ENCODE results near the gene GPR143. TPM values are rescaled to one million over a fixed set of nuclear protein-coding genes. Genes with fewer than 3 reads are reported as not detected.

Gene GPR143
- total and polyA plus RNA-seq, 2 donors = 1.7 to 2.2 TPM

GRCh38 chrX:9794495-9794894, 28.8 kb upstream of the GPR143 start:
- Histone ChIP-seq H3K27ac (ENCODE audit: low read depth in 1 of 2, low read length in 1 of 2) (no peak overlapping the region), H3K9me3 (ENCODE audit: control insufficient read depth in 2 of 2, insufficient read depth in 1 of 2, low read length in 1 of 2) (peaks cover 0 to 3% of the 10 kb centered on the region in 2 donors), H3K27me3 (ENCODE audit: control insufficient read depth in 2 of 2, insufficient read depth in 1 of 2, low read length in 1 of 2) (peaks cover 0 to 11% of the 10 kb centered on the region in 2 donors), H3K4me3 (ENCODE audit: low read length in 2 of 2) (no peak overlapping the region), H3K4me1 (ENCODE audit: control insufficient read depth in 2 of 2, insufficient read depth in 2 of 2, low read length in 2 of 2) (no peaks in the 10 kb centered on the region), H3K36me3 (ENCODE audit: control insufficient read depth in 2 of 2, insufficient read depth in 2 of 2, low read length in 1 of 2) (no peaks in the 10 kb centered on the region)
- DNase-seq (ENCODE audit: low read depth in 6 of 9, low spot score in 9 of 9) = no peak
- 97% methylated on average over 7 of the region's 7 CpGs for WGBS

GRCh38 chrX:9790866-9791265, 25.2 kb upstream of the GPR143 start:
- H3K36me3 ChIP-seq (ENCODE audit: control insufficient read depth in 2 of 2, insufficient read depth in 2 of 2, low read length in 1 of 2) = no peaks in the 10 kb centered on the region
- H3K27ac ChIP-seq (ENCODE audit: low read depth in 1 of 2, low read length in 1 of 2) = no peak overlapping the region
- H3K4me3 ChIP-seq (ENCODE audit: low read length in 2 of 2) = no peak overlapping the region
- no peaks in the 10 kb centered on the region for H3K9me3 ChIP-seq (ENCODE audit: control insufficient read depth in 2 of 2, insufficient read depth in 1 of 2, low read length in 1 of 2)
- DNase-seq (ENCODE audit: low read depth in 6 of 9, low spot score in 9 of 9) = no peak
- no peaks in the 10 kb centered on the region for H3K4me1 ChIP-seq (ENCODE audit: control insufficient read depth in 2 of 2, insufficient read depth in 2 of 2, low read length in 2 of 2)
- peaks cover 9 to 42% of the 10 kb centered on the region in 2 donors for H3K27me3 ChIP-seq (ENCODE audit: control insufficient read depth in 2 of 2, insufficient read depth in 1 of 2, low read length in 1 of 2)
- 87% methylated on average over 6 of the region's 6 CpGs for WGBS

DNA sequence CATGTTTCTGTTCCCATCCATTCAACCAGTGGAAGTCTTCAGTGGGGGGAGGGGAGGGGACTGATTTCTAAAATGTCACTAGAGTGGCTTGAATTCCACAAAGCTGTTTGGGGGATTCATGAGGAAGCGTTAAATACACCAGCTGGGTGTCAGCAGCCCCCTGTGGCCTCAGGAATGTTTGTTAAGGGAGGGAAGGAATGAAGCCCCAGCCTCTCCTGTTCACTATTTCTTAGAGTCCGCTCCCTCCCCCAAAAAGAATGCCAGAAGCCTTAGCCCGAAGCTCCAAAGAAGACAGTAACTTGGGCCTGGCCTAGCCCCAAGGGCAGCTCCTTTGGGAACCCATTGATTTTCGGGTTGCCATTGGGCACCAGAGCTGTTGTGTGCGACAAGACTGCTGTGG, 23.9 kb upstream of the GPR143 start:
- Histone ChIP-seq H3K36me3 (ENCODE audit: control insufficient read depth in 2 of 2, insufficient read depth in 2 of 2, low read length in 1 of 2) (no peaks in the 10 kb centered on the region), H3K27me3 (ENCODE audit: control insufficient read depth in 2 of 2, insufficient read depth in 1 of 2, low read length in 1 of 2) (peaks cover 17 to 54% of the 10 kb centered on the region in 2 donors), H3K27ac (ENCODE audit: low read depth in 1 of 2, low read length in 1 of 2) (no peak overlapping the region), H3K4me3 (ENCODE audit: low read length in 2 of 2) (no peak overlapping the region), H3K9me3 (ENCODE audit: control insufficient read depth in 2 of 2, insufficient read depth in 1 of 2, low read length in 1 of 2) (no peaks in the 10 kb centered on the region), H3K4me1 (ENCODE audit: control insufficient read depth in 2 of 2, insufficient read depth in 2 of 2, low read length in 2 of 2) (no peaks in the 10 kb centered on the region)
- WGBS = 63% methylated on average over 5 of the region's 5 CpGs
- DNase-seq (ENCODE audit: low read depth in 6 of 9, low spot score in 9 of 9) = no peak

DNA sequence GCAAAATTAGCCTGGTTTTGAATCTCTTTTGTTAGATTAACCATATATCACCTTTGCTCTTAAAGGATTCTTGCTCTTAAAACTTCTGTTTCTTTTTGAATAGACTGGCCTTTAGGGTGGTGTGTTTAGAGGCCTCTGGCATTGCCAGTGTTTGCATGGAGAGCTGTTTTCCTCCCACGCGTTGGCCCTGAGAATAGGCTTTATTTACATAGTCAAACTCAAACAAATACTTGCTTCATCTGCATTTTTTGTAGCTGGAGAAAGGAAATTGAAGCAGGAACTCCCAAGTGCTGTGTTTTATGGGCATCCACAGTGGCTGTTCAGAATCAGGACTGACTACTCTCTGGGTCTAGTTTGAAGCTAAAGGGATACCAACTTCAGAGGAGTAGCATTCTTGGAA, 23.3 kb upstream of the GPR143 start:
- 49% methylated on average over 2 of the region's 2 CpGs for WGBS
- Histone ChIP-seq H3K27ac (ENCODE audit: low read depth in 1 of 2, low read length in 1 of 2) (no peak overlapping the region), H3K27me3 (ENCODE audit: control insufficient read depth in 2 of 2, insufficient read depth in 1 of 2, low read length in 1 of 2) (peaks cover 17 to 60% of the 10 kb centered on the region in 2 donors), H3K4me3 (ENCODE audit: low read length in 2 of 2) (no peak overlapping the region), H3K4me1 (ENCODE audit: control insufficient read depth in 2 of 2, insufficient read depth in 2 of 2, low read length in 2 of 2) (no peaks in the 10 kb centered on the region), H3K36me3 (ENCODE audit: control insufficient read depth in 2 of 2, insufficient read depth in 2 of 2, low read length in 1 of 2) (no peaks in the 10 kb centered on the region), H3K9me3 (ENCODE audit: control insufficient read depth in 2 of 2, insufficient read depth in 1 of 2, low read length in 1 of 2) (no peaks in the 10 kb centered on the region)
- DNase-seq (ENCODE audit: low read depth in 6 of 9, low spot score in 9 of 9) = no peak

DNA sequence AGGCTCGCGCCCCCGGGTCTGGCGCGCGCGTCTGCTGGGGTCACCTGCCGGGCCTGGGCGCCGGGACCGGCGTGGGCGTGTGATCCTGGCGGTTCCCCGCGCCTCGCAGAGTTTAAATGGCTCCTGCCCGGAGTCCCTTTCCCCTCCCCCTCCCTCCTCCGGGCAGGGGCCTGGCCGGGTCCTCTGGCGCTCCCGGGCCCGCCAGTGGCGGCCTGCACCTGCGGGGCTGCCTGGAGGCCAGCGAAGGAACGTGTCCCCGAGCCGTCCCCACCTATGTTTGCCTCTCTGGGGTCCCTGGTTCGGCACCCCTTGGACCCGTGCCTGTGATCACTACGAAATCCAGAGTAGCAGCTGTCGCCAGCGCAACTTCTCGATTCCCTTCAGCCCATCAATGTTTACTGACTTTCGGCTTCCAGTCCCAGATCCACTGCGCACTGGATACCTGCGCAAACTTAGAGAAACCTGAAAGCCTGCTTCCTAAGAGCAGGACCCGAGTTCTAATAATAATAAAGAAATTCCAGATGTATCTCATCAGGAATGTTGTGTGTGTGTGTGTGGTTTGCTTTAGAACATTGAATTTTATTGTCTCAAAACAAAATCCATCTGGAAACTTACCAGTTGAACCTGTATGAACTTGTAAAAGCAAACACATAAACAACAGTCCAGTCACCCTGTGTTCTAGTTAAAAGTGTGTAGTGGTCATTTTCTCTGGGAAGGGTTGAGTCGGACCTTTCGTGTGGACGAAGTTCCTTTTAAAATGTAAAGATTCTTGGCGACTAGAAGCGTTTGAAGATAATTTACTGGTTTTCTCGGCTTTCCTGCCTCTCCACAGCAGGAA, 21.4 kb upstream of the GPR143 start:
- 1% methylated on average over 43 of the region's 45 CpGs for WGBS
- H3K27me3 ChIP-seq (ENCODE audit: control insufficient read depth in 2 of 2, insufficient read depth in 1 of 2, low read length in 1 of 2) = peaks cover 17 to 59% of the 10 kb centered on the region in 2 donors
- H3K4me1 ChIP-seq (ENCODE audit: control insufficient read depth in 2 of 2, insufficient read depth in 2 of 2, low read length in 2 of 2) = no peaks in the 10 kb centered on the region
- H3K27ac ChIP-seq (ENCODE audit: low read depth in 1 of 2, low read length in 1 of 2) = no peak overlapping the region
- no peaks in the 10 kb centered on the region for H3K9me3 ChIP-seq (ENCODE audit: control insufficient read depth in 2 of 2, insufficient read depth in 1 of 2, low read length in 1 of 2)
- H3K4me3 ChIP-seq (ENCODE audit: low read length in 2 of 2) = peak overlapping the region in 1 of 2 donors; percentile 39
- H3K36me3 ChIP-seq (ENCODE audit: control insufficient read depth in 2 of 2, insufficient read depth in 2 of 2, low read length in 1 of 2) = no peaks in the 10 kb centered on the region
- no peak for DNase-seq (ENCODE audit: low read depth in 6 of 9, low spot score in 9 of 9)

- peak within 1 kb of the TSS in 1 of 2 donors; percentile 39 for H3K4me3 ChIP-seq (ENCODE audit: low read length in 2 of 2)
- no peak for DNase-seq (ENCODE audit: low read depth in 6 of 9, low spot score in 9 of 9)
- H3K9me3 ChIP-seq (ENCODE audit: control insufficient read depth in 2 of 2, insufficient read depth in 1 of 2, low read length in 1 of 2) = no peaks in the 10 kb centered on the region
- no peaks in the 10 kb centered on the region for H3K4me1 ChIP-seq (ENCODE audit: control insufficient read depth in 2 of 2, insufficient read depth in 2 of 2, low read length in 2 of 2)
- H3K36me3 ChIP-seq (ENCODE audit: control insufficient read depth in 2 of 2, insufficient read depth in 2 of 2, low read length in 1 of 2) = no peaks in the 10 kb centered on the region
- H3K27me3 ChIP-seq (ENCODE audit: control insufficient read depth in 2 of 2, insufficient read depth in 1 of 2, low read length in 1 of 2) = peaks cover 17 to 61% of the 10 kb centered on the region in 2 donors
- H3K27ac ChIP-seq (ENCODE audit: low read depth in 1 of 2, low read length in 1 of 2) = no peak within 1 kb of the TSS
- WGBS = under 1% methylated on average over 126 of the region's 132 CpGs
Measured at GRCh38 chrX:9785944-9786797, 20.5 kb upstream of the GPR143 start, which contains the start of gene SHROOM2. TSS of gene SHROOM2 (plus strand) at chrX:9786429. CDS start at chrX:9786546, 117 bp downstream.

GRCh38 chrX:9785254-9785943, 19.8 kb upstream of the GPR143 start:
- peaks cover 17 to 61% of the 10 kb centered on the region in 2 donors for H3K27me3 ChIP-seq (ENCODE audit: control insufficient read depth in 2 of 2, insufficient read depth in 1 of 2, low read length in 1 of 2)
- WGBS = 9% methylated on average over 58 of the region's 58 CpGs
- H3K36me3 ChIP-seq (ENCODE audit: control insufficient read depth in 2 of 2, insufficient read depth in 2 of 2, low read length in 1 of 2) = no peaks in the 10 kb centered on the region
- no peaks in the 10 kb centered on the region for H3K9me3 ChIP-seq (ENCODE audit: control insufficient read depth in 2 of 2, insufficient read depth in 1 of 2, low read length in 1 of 2)
- peak overlapping the region in 1 of 2 donors; percentile 39 for H3K4me3 ChIP-seq (ENCODE audit: low read length in 2 of 2)
- H3K27ac ChIP-seq (ENCODE audit: low read depth in 1 of 2, low read length in 1 of 2) = no peak overlapping the region
- DNase-seq (ENCODE audit: low read depth in 6 of 9, low spot score in 9 of 9) = no peak
- H3K4me1 ChIP-seq (ENCODE audit: control insufficient read depth in 2 of 2, insufficient read depth in 2 of 2, low read length in 2 of 2) = no peaks in the 10 kb centered on the region

DNA sequence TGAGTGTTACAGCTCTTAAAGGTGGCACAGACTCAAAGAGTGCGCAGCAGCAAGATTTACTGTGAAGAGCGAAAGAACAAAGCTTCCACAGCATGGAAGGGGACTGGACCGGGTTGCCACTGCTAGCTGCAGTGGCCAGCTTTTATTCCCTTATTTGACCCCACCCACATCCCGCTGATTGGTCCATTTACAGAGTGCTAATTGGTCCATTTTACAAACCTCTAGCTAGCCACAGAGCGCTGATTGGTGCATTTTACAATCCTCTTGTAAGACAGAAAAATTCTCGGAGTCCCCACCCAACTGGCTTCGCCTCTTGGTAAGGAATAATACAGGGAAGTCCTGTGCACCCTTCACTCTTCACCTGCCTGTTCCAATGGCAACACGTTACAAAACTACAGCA, 18.7 kb upstream of the GPR143 start:
- DNase-seq (ENCODE audit: low read depth in 6 of 9, low spot score in 9 of 9) = no peak
- Histone ChIP-seq H3K4me1 (ENCODE audit: control insufficient read depth in 2 of 2, insufficient read depth in 2 of 2, low read length in 2 of 2) (no peaks in the 10 kb centered on the region), H3K9me3 (ENCODE audit: control insufficient read depth in 2 of 2, insufficient read depth in 1 of 2, low read length in 1 of 2) (no peaks in the 10 kb centered on the region), H3K27ac (ENCODE audit: low read depth in 1 of 2, low read length in 1 of 2) (no peak overlapping the region), H3K27me3 (ENCODE audit: control insufficient read depth in 2 of 2, insufficient read depth in 1 of 2, low read length in 1 of 2) (peaks cover 17 to 50% of the 10 kb centered on the region in 2 donors), H3K4me3 (ENCODE audit: low read length in 2 of 2) (no peak overlapping the region), H3K36me3 (ENCODE audit: control insufficient read depth in 2 of 2, insufficient read depth in 2 of 2, low read length in 1 of 2) (no peaks in the 10 kb centered on the region)
- 98% methylated on average over 7 of the region's 8 CpGs for WGBS

Data from thymus (tissue), 11 donors.